Tibial nerve (tissue), 4 donors: Measurements from ENCODE around the gene SETD2. TPM values are rescaled to one million over a fixed set of nuclear protein-coding genes. Genes with fewer than 3 reads are reported as not detected.

Experiments used
- DNase-seq, 2 donors: peaks; one replicate each; pipeline ENCODE4 v3.0.0-alpha.2; 2019; ENCODE audit warnings: low spot score in 2 of 2
- H3K27ac ChIP-seq, 4 donors: fragments of 200-600 bp; sonication (generic) in 3 of 4; one replicate each; pipeline ENCODE4 v1.5.1; 2017 to 2019; ENCODE audit warnings: mild to moderate bottlenecking in 1 of 4
- H3K27me3 ChIP-seq, 2 donors: fragments of 200-600 bp; sonication (generic) in 1 of 2; one replicate each; pipeline versions ENCODE4 v1.5.1 to v1.6.0; 2017 to 2019
- H3K36me3 ChIP-seq, 3 donors: fragments of 200-600 bp; sonication (generic); one replicate each; pipeline ENCODE4 v1.5.1; 2018 to 2019
- H3K4me1 ChIP-seq, 4 donors: fragments of 200-600 bp; sonication (generic) in 3 of 4; one replicate each; pipeline ENCODE4 v1.5.1; 2017 to 2019
- H3K4me3 ChIP-seq, 4 donors: fragments of 200-600 bp; sonication (generic) in 3 of 4; one replicate each; pipeline ENCODE4 v1.5.1; 2017 to 2019; ENCODE audit warnings: mild to moderate bottlenecking in 1 of 4, moderate library complexity in 1 of 4
- H3K9me3 ChIP-seq, 4 donors: fragments of 200-600 bp; sonication (generic) in 3 of 4; one replicate each; pipeline ENCODE4 v1.5.1; 2017 to 2019
- CTCF ChIP-seq, 5 experiments: fragments of 200-600 bp in 3 of 5; fragments of 450-650 bp in 2 of 5; sonication (generic) in 3 of 5; IDR thresholded peaks; one replicate each; pipeline ENCODE4 v1.5.1; 2016 to 2019; ENCODE audit warnings: antibody characterized with exemption in 5 of 5, mild to moderate bottlenecking in 3 of 5, moderate library complexity in 2 of 5
- EP300 ChIP-seq, 2 donors: sonication (generic); formaldehyde crosslinking; IDR thresholded peaks; one replicate each; pipeline ENCODE4 v1.6.1; 2017; ENCODE audit warnings: antibody characterized with exemption in 2 of 2, mild to moderate bottlenecking in 1 of 2
- POLR2A ChIP-seq, 2 donors: fragments of 450-650 bp; IDR thresholded peaks; one replicate each; pipeline ENCODE4 v1.6.1; 2017; ENCODE audit warnings: antibody characterized with exemption in 2 of 2, mild to moderate bottlenecking in 2 of 2, moderate library complexity in 2 of 2
- WGBS, 2 donors: methylation state at CpG; one replicate each; pipeline ENCODE4 v1.1.5; 2018; 5-methylcytosine and 5-hydroxymethylcytosine counted together
- total RNA-seq, 4 donors: library from RNA; depleted of rRNA; stranded (reverse); fragments of >200 nt; gene quantifications; one replicate each; pipeline ENCODE4 v1.1.0, GENCODE V29; 2016

The SETD2 gene
- total RNA-seq, 4 donors from 2014 or later = 55.5 to 69.6 (median 64.7) TPM

- Histone ChIP-seq H3K27ac (peak overlapping the region in 2 of 4 donors; percentile 2 to 34), H3K9me3 (no peaks in the 10 kb centered on the region), H3K27me3 (no peaks in the 10 kb centered on the region), H3K4me3 (peak overlapping the region in 2 of 4 donors; percentile 3 to 18), H3K36me3 (peaks cover 0 to 40% (median 0%) of the 10 kb centered on the region in 3 donors), H3K4me1 (peaks cover 0 to 51% (median 10%) of the 10 kb centered on the region in 4 donors)
- WGBS, 2 donors = 49 to 54% methylated on average over 9 to 16 of the region's 16 CpGs
- no peak for TF ChIP-seq CTCF (IDR thresholded peaks at IDR 0.05)
- peak in 1 of 2 donors; percentile 31 for TF ChIP-seq EP300 (IDR thresholded peaks at IDR 0.05)
- no peak for TF ChIP-seq POLR2A (IDR thresholded peaks at IDR 0.05)
- DNase-seq = peak in 1 of 2 donors; percentile 27
Observed at GRCh38 chr3:46987743-46988401, 176.0 kb downstream of the SETD2 start.

GRCh38 chr3:46987319-46987742, 176.6 kb downstream of the SETD2 start:
- H3K36me3 ChIP-seq = peaks cover 0 to 35% (median 0%) of the 10 kb centered on the region in 3 donors
- 83 to 86% methylated on average over 9 of the region's 9 CpGs for WGBS, 2 donors
- H3K27ac ChIP-seq = peak overlapping the region in 1 of 4 donors; percentile 50
- no peak for DNase-seq
- no peaks in the 10 kb centered on the region for H3K27me3 ChIP-seq
- peaks cover 0 to 51% (median 10%) of the 10 kb centered on the region in 4 donors for H3K4me1 ChIP-seq
- no peak overlapping the region for H3K4me3 ChIP-seq
- TF ChIP-seq EP300 (IDR thresholded peaks at IDR 0.05) = no peak
- no peak for TF ChIP-seq POLR2A (IDR thresholded peaks at IDR 0.05)
- no peak for TF ChIP-seq CTCF (IDR thresholded peaks at IDR 0.05)
- H3K9me3 ChIP-seq = no peaks in the 10 kb centered on the region

GRCh38 chr3:46986782-46987310, 177.1 kb downstream of the SETD2 start:
- Histone ChIP-seq H3K27ac (peak overlapping the region in 1 of 4 donors; percentile 50), H3K9me3 (no peaks in the 10 kb centered on the region), H3K4me3 (no peak overlapping the region), H3K27me3 (no peaks in the 10 kb centered on the region), H3K36me3 (peaks cover 0 to 30% (median 0%) of the 10 kb centered on the region in 3 donors), H3K4me1 (peaks cover 0 to 53% (median 11%) of the 10 kb centered on the region in 4 donors)
- no peak for DNase-seq
- 63 to 69% methylated on average over 3 of the region's 3 CpGs for WGBS, 2 donors
- TF ChIP-seq CTCF (IDR thresholded peaks at IDR 0.05) (no peak), EP300 (IDR thresholded peaks at IDR 0.05) (no peak), POLR2A (IDR thresholded peaks at IDR 0.05) (no peak)

GRCh38 chr3:46986055-46986730, 177.7 kb downstream of the SETD2 start:
- H3K4me1 ChIP-seq = peaks cover 0 to 58% (median 14%) of the 10 kb centered on the region in 4 donors
- H3K4me3 ChIP-seq = no peak overlapping the region
- no peaks in the 10 kb centered on the region for H3K9me3 ChIP-seq
- H3K27me3 ChIP-seq = no peaks in the 10 kb centered on the region
- TF ChIP-seq POLR2A (IDR thresholded peaks at IDR 0.05) (no peak), EP300 (IDR thresholded peaks at IDR 0.05) (no peak), CTCF (IDR thresholded peaks at IDR 0.05) (no peak)
- H3K27ac ChIP-seq = no peak overlapping the region
- peaks cover 0 to 24% (median 0%) of the 10 kb centered on the region in 3 donors for H3K36me3 ChIP-seq
- no peak for DNase-seq
- 94 to 96% methylated on average over 4 of the region's 4 CpGs for WGBS, 2 donors

GRCh38 chr3:46985588-46985987, 178.3 kb downstream of the SETD2 start:
- DNase-seq = no peak
- H3K4me3 ChIP-seq = no peak overlapping the region
- TF ChIP-seq EP300 (IDR thresholded peaks at IDR 0.05) (no peak), POLR2A (IDR thresholded peaks at IDR 0.05) (no peak)
- H3K4me1 ChIP-seq = peaks cover 0 to 56% (median 15%) of the 10 kb centered on the region in 4 donors
- H3K27ac ChIP-seq = no peak overlapping the region
- H3K36me3 ChIP-seq = peaks cover 0 to 18% (median 0%) of the 10 kb centered on the region in 3 donors
- no peaks in the 10 kb centered on the region for H3K9me3 ChIP-seq
- 85 to 91% methylated on average over 5 of the region's 5 CpGs for WGBS, 2 donors
- H3K27me3 ChIP-seq = no peaks in the 10 kb centered on the region
